ENCODE results near the gene DAZAP1.
"Not testable (repeated sequence)": the region's sequence is repeated elsewhere in the genome, so short reads cannot be mapped to it uniquely, and the experiment has no call there.

Gene DAZAP1

GRCh38 chr19:1435378-1435989 lies 28.1 kb downstream of the DAZAP1 start:
- no peak overlapping the region for H3K4me3 ChIP-seq (ENCODE audit: low read depth, low read length)
- no peak for DNase-seq (ENCODE audit: low read depth, low spot score)
- ChIA-PET CTCF (interaction anchor here (1.3 kb wide), 1 partner anchor 10 kb away, joined by 3 read pairs; no protein-coding TSS in a partner anchor), POLR2A (no interaction called here)
- TF ChIP-seq CTCF (IDR thresholded peaks at IDR 0.05; ENCODE audit: insufficient read depth, low read length, missing control alignments): no peak

GRCh38 chr19:1437609-1438008 lies 30.2 kb downstream of the DAZAP1 start:
- ChIA-PET POLR2A (no interaction called here), CTCF (interaction anchor here (0.8 to 2.1 kb wide), 18 partner anchors 9 to 194 kb away, joined by 3 to 10 read pairs (median 4); no protein-coding TSS in a partner anchor)
- H3K4me3 ChIP-seq (ENCODE audit: low read depth, low read length): no peak overlapping the region

GRCh38 chr19:1438035-1438932 lies 30.9 kb downstream of the DAZAP1 start, which contains the start of gene RPS15:
TSS of gene RPS15 (plus strand) at chr19:1438396. CDS start at chr19:1438426, 30 bp downstream.
- TF ChIP-seq CTCF (IDR thresholded peaks at IDR 0.05; ENCODE audit: insufficient read depth, low read length, missing control alignments): peak; percentile 98
- peak; percentile 61 for DNase-seq (ENCODE audit: low read depth, low spot score)
- ChIA-PET POLR2A (interaction anchor here (0.7 kb wide), 1 partner anchor 21 kb away, joined by 3 read pairs; no protein-coding TSS in a partner anchor), CTCF (interaction anchor here (0.8 to 2.1 kb wide), 13 partner anchors 9 to 194 kb away, joined by 3 to 10 read pairs (median 5); no protein-coding TSS in a partner anchor)
- H3K4me3 ChIP-seq (ENCODE audit: low read depth, low read length): peak within 1 kb of the TSS; percentile 89

More at GRCh38 chr19:1437609-1438008, 30.2 kb downstream of the DAZAP1 start:
- no peak for DNase-seq (ENCODE audit: low read depth, low spot score)
- TF ChIP-seq CTCF (IDR thresholded peaks at IDR 0.05; ENCODE audit: insufficient read depth, low read length, missing control alignments): no peak

GRCh38 chr19:1438933-1439354 lies 31.6 kb downstream of the DAZAP1 start:
- DNase-seq (ENCODE audit: low read depth, low spot score): no peak
- CTCF ChIA-PET: interaction anchor here (0.6 to 1.6 kb wide), 2 partner anchors 16 to 160 kb away, joined by 3 to 4 read pairs; no protein-coding TSS in a partner anchor

GRCh38 chr19:1439525-1440417 lies 32.4 kb downstream of the DAZAP1 start:
- DNase-seq (ENCODE audit: low read depth, low spot score): not testable (repeated sequence)
- peak overlapping the region; percentile 89 for H3K4me3 ChIP-seq (ENCODE audit: low read depth, low read length)
- ChIA-PET CTCF (interaction anchor here (0.6 to 1.6 kb wide), 4 partner anchors 12 to 172 kb away, joined by 3 to 4 read pairs (median 3); no protein-coding TSS in a partner anchor), POLR2A (interaction anchor here (1.6 kb wide), 1 partner anchor 13 kb away, joined by 3 read pairs; no protein-coding TSS in a partner anchor)

More at GRCh38 chr19:1438933-1439354, 31.6 kb downstream of the DAZAP1 start:
- no peak for TF ChIP-seq CTCF (IDR thresholded peaks at IDR 0.05; ENCODE audit: insufficient read depth, low read length, missing control alignments)
- POLR2A ChIA-PET: interaction anchor here (0.7 kb wide), 1 partner anchor 22 kb away, joined by 3 read pairs; no protein-coding TSS in a partner anchor
- H3K4me3 ChIP-seq (ENCODE audit: low read depth, low read length): peak overlapping the region; percentile 89

GRCh38 chr19:1440418-1440801 lies 33.0 kb downstream of the DAZAP1 start:
- H3K4me3 ChIP-seq (ENCODE audit: low read depth, low read length): no peak overlapping the region; the same call in 1 of the 2 replicates
- ChIA-PET CTCF (interaction anchor here (1.0 to 1.6 kb wide), 3 partner anchors 13 to 173 kb away, joined by 3 to 4 read pairs (median 3); no protein-coding TSS in a partner anchor), POLR2A (interaction anchor here (1.6 kb wide), 1 partner anchor 13 kb away, joined by 3 read pairs; no protein-coding TSS in a partner anchor)
- no peak for TF ChIP-seq CTCF (IDR thresholded peaks at IDR 0.05; ENCODE audit: insufficient read depth, low read length, missing control alignments)
- no peak for DNase-seq (ENCODE audit: low read depth, low spot score)
